Measurements from ENCODE around the gene NEURL3.
"Not testable (repeated sequence)": the region's sequence is repeated elsewhere in the genome, so short reads cannot be mapped to it uniquely, and the experiment has no call there.

The NEURL3 gene

DNA sequence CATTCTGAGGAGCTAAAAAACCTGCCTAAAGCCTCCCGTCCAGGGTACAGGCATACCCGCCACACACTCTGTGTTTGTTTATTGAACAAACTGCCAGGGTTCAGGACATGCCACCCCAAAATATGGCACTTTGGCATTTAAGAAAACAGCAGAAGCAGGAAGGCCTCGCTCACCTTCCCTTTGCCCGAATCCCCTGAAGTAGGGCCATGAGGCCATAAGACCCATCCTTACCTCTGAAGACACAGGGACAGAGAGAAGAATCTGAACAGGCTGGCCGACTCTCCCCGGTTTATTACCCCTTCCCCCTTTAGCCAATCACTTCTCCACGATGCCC, 1.7 kb upstream of the NEURL3 start:
- no peak for DNase-seq (ENCODE audit: low spot score)

DNA sequence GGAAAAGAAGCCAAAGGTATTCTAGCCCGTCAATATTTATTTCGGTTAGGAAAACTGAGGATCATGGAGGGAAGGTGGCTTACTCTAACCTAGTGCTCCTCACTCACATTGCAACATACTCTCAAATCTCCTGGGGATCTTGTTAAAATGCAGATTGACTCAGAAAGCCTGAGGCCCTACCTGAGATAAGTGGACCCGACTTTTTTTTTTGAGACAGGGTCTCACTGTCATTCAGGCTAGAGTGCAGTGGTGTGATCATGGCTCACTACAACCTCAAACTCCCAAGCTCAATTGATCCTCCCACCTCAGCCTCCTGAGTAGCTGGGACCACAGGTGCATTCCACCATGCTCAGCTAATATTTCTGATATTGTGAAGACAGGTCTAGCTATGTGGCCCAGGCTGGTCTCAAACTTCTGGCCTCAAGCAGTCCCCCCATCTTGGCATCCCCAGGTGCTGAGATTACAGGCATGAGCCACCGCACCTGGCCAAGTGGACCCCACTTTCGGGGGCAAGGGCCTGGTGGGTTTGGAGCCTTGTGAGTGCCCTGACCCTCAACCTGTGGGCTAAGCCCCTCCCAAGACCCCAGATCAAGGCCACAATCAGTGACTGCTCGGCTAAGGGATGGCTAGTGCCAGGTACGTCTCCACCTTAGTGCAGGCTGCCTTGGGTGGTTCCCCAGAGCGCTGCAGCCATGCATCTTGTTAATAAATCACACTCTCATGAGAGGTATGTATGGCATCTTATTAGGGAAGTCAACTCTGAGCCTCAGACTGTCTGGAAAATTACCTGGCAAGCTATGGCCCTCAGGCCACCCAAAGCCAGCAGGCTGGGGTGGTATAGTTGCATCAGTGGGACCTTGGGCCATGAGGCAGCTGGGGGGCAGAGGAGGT, 1.1 kb upstream of the NEURL3 start:
- DNase-seq (ENCODE audit: low spot score) = peak; percentile 63

DNA sequence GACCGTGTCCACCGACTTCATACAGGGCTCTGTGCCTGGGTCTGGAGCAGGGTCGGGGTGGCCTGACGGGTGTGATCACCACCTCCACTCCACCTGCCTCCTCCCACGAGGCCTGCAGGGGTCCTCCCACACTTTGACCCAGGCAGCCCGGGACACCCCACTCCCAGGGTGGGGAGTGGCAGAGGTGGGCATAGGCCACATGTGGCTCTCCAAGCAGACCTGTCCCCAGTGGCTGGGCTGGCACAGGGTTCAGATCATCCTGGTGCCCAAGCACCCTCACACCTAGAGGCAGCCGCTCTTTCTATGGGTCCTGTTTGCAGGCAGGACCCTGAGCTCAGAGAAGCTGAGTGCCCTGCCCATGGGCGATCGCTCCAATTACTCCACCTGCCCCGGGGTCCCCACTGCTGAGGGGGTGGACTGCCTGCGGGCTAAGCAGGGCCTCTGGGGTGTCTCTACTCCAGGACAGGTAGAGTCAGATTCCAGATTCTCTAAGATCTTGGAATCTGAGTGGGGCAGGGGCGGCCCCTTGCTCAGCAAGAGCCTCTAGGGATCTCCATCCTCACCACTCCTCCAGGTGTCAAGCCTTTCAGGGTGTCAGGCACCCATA, 1.4 kb downstream of the NEURL3 start:
- DNase-seq (ENCODE audit: low spot score) = no peak

DNA sequence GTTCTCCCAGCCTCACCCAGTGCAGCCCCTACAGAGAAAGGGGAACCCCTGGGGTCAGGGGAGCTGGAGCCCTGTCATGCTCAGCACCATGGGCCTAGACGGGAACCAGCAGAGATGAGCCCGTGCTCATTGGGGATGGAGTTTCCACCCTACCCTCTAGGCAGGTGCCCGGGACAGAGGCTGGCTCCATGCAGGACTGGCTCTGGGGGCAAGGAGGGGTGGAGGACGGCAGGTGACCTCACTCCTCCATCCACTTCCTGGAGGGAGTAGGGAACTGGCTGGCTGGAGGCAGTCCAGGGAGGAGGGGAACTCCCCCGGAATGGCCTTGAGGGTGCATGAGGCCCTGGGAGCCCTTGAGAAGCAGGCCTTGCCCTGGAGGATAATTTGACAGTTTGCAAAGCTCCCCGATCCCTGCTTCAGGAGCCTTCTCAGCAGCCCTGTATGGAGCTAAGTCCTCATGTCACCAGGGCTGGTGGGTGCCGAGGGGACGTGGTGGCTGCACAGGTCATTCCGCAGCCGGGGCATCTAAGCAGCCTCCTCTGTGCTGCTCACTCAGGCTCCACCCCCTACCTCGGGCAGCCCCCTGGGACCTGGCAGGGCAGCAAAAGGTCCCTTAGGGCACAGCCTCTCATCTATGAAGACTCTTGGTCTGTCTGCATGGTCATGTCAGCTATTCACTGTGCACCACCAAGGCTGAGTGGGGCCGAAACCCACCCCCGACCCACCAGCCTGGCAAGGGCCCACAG, 2.1 kb downstream of the NEURL3 start:
- DNase-seq (ENCODE audit: low spot score) = peak; percentile 88

DNA sequence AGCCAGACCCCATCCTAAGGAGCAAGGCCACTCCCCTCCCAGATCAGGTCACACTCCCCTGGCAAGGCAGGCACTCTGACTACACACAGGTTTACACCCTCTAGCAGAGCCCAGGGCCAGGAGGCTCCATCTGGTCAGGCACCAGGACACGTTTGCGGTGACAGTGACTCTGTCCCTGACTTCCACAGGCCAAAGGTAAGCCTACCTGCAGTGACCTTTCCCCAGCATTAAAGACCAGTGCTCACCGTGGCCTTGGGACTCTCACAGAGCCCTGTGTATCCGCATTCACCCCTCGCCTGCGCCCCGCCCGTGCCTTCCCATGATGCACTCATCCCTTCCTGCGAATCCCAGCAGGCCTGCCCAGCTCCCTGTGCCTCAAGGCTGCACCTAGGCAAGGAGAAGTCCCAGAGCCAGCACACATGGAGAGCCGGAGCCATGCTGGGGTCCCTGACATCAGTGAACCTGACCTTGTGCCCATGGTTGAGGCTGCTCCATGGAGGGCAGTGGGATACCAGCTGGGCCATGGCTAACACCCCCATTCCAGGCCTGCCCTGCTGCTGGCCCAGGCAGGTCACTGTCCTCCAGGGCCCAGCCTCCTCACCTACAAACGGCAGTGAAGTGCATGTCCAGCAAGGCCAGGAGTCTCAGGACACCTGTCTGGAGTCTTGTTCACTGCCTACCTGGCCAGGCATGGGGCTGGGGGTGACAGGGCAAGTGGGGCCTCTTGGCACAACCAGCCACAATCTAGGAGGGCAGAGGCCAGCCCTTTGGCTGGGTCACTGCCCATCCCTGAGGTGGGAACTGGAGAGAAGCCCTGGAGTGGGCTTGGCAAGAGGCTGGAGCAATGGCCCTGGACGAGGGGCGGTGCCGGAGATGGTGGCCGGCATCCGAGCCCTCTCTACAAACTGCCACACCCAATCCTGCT, 3.0 kb downstream of the NEURL3 start:
- DNase-seq (ENCODE audit: low spot score) = no peak

DNA sequence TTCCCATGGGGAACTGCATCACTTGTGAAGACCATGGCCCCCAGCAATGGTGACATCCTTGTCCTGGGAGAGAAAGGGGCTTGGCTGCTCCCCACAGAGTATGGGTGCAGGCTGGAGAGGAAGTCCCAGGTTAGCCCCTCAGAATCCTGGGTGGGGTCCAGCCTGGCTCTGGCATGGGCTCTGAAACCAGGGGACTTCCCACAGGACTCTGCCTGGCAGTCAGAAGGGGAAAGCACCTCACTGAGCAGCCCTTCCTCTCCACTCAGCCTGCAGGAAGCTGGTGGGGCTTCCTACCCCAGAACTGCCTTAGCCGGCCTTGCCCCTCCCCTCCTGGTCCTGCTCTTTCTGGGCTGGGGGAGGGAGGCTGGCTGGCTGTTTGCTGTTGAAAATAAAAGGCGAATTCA, 3.7 kb downstream of the NEURL3 start:
- DNase-seq (ENCODE audit: low spot score) = peak; percentile 59

DNA sequence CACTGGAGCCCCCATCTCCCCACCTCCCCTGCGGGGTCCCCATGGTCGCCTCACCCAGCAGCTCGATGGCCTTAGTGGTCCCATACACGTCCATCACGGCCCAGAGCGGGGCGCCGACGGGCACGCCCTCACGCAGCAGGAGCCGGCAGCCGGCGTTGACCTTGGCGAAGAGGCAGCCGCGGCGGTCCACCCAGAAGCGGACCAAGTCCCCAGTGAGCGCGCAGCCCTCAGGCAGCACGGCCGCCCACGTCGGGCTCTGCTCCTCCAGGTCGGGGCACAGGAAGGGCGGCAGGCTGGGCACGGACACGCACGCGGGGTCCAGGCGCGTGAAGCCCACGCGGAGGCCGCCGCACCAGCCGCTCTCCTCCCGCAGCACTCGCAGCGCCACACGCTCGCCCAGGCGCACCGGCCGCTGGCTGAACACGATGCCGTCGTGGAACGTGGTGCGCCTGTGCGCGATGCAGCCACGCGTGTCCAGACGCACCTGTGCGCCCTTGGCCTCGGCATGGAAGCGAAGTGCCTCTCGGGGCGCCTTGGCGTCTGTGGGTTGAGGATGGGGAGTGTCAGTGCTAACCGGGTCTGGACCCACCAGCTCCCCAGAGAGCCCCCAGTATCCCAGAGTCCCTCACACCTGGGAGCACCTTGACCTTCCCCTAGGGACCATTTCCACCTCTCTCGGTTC, 4.6 kb downstream of the NEURL3 start:
- DNase-seq (ENCODE audit: low spot score) = no peak

DNA sequence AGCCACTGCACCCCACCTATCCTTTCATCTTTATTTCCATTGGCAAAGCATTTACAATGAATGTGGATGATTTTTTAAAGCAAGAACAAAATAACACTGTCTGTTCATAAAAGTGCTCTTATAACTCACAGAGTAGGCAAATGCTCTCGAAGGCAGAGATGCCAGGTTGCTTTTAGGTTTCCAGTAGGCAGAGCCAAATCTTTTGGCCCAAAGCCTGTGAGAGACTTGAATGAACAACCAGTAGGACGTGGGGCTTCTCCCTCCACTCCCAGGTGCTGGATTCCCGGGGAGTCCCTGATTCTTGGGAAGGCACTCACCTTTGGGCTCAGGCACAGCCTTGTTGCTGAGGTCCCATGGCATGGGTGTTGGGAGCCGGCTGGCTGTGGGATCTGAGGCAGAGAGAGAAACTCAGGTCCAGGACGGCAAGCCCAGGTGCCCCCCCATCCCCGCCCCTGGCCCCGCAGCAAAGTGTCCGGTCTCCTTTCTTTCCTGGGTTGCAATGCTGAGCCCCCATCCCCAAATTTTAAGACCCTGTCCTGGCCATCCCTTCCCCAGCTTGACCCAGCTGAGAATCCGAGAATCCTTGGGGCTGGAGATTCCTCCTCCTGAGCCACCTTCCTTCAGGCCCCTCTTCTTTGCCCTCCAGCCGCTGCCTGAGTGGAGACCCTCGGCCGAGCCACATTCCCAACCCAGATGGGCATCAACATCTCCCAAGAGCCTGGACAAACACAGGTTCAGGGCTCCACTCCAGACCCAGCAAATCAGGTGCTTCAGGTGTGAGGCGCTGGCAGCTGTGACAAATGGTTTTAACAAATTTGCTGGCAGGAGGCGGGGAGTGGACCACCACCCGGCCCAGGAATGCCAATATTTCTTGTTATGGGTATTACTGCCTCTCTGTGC, 5.8 kb downstream of the NEURL3 start:
- no peak for DNase-seq (ENCODE audit: low spot score)

DNA sequence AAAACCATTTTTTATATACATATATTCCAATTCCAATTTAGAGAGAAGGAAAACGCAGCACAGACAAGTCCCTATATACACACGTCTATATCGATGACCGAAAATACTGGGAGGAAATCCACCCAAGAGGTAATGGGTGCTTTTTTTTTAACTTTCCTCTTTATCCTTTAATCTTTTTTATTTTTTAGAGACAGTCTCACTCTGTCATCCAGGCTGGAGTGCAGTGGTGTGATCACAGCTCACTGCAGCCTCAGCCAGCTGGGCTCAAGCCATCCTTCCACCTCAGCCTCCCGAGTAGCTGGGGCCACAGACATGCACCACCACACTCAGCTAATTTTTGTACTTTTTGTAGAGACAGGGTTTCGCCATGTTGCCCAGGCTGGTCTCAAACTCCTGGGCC, 6.5 kb downstream of the NEURL3 start:
- DNase-seq (ENCODE audit: low spot score) = not testable (repeated sequence)

DNA sequence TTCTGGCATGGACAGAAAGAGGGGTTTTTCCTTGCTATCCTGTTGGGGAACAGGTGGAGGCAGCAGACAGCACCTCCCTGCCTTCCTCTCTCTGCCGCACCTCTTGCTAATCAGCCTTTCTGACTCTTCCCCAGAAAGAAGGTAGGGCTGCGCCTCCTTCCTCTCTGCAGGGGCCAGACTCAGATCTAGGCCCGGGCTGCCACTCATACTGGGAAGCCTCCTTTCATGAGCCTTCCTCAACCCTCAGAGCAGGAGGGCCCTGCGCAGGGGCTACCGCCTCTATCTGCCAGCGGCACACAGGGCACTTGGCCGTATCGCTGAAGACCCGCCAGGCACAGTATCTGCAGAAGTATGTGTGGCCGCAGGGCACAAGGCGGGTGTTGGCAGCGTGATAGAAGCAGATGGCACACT, 7.1 kb downstream of the NEURL3 start:
- no peak for DNase-seq (ENCODE audit: low spot score)

DNA sequence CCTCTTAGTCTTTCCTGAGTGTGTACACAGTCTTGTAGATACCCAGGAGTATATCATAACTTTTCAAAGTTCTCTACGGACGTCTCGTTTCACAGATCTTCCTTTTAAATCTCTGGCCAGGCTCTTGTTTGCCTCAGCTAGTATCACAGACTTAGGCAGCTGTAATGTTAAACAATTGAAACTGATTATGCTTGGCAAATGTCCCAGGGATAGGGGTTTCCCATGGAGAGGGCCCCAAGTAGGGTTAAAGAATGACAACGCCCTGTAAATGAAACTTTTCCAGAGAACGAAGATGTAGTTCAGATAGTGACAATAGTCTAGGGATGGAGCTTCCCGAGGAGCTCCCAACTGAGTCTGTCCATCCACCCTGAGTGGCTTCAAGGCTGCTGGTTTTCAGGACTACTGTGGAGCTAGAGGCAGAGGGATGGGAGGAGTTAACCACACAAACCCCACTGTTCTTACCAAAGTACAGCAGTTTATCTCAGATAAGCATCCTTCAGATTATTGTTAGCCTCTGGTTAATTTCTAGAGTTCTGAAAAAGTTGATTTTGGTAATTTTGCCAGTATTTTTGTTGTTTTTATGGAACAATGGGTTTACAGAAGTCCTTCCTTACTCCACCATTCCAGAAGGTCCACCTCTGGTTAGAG, 9.1 kb downstream of the NEURL3 start:
- DNase-seq (ENCODE audit: low spot score) = peak; percentile 37

DNA sequence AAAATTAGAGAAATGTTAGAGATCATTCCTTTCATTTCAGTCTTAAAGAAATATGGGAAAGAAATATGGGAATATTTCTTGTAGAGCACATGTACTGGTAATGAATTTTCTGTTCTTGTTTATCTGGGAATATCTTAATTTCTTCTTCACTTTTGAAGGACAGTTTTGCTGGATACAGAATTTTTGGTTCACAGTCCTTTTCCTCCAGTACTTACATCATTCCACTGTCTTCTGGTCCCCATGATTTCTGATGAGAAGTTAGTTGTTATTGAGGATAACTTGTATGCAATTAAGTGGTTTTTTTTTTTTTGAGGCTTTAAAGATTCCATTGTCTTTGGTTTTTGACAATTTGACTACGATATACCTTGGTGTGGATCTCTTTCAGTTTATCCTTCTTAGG, 11.0 kb downstream of the NEURL3 start:
- DNase-seq (ENCODE audit: low spot score) = no peak

DNA sequence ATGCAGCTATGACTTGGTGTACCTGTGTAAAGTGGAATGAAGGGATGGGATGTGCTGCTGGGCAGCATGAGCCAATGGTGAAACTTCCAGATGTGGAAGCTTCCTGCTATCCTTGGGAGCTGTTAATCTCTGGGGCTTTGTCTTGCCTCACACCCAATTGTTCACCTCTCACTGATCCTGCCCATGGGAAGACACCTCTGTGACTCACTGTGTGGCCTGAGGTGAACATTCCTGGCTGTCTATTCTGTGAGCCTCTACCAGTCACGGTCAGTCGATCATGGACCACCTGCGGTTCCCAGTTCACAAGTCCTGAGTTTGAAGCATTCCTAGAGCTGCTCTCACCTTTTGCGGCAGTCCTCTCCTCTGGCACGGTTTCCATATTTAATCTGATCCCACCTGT, 12.1 kb downstream of the NEURL3 start:
- DNase-seq (ENCODE audit: low spot score) = peak; percentile 99

DNA sequence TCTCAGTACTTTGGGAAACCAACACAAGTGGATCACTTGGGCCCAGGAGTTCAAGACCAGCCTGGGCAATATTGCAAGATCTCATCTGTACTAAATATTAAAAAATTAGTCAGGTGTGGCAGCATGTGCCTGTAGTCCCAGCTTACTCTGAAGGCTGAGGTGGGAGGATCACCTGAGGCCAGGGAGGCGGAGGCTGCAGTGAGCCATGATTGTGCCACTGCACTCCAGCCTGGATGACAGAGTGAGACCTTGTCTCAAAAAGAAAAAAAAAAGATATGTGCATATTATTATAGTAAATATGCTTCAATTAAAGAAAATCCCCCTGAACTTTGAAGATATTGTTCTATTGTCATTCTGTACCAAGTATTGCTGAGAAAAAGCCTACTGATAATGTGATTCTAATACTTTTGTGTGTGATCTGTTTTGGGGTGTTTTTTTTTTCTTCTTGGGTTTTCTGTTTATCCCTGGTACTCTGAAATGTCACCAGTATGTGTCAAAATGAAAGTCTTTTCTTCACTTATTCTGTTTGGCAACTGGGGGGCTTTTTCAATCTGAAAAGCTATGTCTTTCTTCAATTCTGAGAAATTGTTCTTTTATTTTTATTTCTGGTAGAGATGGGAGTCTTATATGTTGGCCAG, 13.2 kb downstream of the NEURL3 start:
- DNase-seq (ENCODE audit: low spot score) = no peak

DNA sequence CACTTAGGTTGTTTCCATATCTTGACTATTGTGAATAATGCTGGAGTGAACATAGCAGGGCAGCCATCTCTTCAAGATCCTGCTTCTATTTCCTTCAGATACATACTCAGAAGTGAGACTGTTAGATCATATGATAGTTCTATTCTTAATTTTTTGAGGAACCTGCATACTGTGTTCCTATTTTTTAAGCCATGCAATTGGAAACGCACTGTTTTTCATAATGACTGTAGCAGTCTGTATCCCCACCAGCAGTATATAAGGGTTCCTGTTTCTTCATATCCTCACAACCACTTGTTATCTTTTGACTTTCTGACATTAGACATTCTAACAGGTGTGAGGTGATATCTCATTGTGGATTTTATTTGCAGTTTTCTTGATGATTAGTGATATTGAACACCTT, 15.5 kb downstream of the NEURL3 start:
- DNase-seq (ENCODE audit: low spot score) = no peak

DNA sequence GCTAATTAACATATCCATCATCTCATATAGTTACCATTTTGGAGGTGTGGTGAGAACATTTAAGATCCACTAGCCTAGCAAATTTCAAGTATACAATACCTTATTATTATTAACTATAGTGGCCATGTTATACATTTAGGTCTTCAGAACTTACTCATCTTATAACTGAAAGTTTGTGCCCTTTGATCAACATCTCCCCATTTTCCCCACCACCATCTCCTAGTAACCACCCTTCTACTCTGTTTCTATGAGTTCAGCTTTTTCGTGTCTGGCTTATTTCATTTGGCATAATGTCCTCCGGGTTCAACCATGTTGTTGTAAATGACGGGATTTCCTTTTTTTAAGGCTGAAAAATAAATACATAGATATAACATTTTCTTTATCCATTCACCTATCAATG, 15.9 kb downstream of the NEURL3 start:
- DNase-seq (ENCODE audit: low spot score) = no peak

DNA sequence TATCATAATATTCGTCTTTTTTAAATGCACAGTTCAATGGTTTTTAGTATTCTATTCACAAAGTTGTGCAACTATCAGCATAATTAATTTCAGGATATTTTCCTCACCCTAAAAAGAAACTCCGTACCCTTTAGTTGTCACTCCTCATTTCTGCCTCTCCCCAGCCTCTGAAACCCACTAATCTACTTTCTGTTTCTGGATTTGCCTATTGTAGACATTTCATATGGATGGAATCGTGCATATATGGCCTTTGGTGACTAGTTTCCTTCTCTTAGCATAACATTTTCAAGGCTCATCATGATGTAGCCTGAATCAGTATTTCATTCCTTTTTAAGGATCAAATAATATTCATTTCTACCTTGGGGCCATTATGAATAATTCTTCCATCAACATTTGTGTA, 18.5 kb downstream of the NEURL3 start:
- DNase-seq (ENCODE audit: low spot score) = no peak

DNA sequence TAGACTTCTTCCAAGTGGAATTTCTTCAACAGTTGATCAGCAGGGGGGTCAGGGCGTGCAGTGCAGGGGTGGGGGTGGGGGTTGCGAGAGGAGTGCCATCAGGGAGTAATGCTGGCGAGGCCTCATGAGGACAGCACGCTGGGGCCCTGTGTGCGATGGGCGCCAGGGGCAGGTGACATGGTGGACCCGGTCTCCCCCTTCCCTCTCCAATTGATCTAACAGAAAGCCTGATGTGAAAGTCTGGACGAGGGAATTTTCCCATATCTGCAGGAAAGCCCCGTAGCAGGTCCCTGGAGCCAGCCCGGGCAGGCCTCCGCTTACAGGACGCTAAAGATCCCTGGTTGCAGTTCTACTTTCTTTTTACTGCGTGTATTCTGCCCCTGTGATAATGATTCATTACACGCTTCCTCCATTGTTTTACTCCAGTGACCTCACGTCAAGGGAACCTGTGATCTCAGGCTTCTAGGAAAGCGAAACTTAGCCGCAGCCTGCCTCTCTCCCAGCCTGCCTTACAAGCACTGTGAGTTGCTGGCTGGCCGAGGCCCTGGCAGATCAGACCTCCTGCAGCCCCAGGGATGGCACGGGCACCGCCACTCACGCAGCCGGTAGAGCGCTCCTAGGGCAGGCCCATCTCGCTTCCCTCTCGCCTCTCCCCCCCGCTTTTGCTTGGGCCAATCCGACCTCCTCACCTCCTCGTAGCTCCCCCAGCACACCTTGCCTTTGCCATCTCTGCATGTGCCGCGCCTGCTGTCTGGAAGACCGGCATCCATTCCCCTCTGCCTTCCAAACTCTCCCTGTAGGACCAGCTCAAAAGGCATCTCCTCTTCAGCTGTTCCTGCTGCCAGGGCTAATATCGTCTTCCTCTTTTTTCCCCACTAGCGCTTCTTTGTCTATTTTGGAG, 19.2 kb downstream of the NEURL3 start:
- DNase-seq (ENCODE audit: low spot score) = peak; percentile 97

Measured in kidney tubule cell (primary cell).